HCT116 (cell line): ENCODE results near the gene SORCS2. TPM values are rescaled to one million over a fixed set of nuclear protein-coding genes. Genes with fewer than 3 reads are reported as not detected.

Source experiments
- ATAC-seq: fragments of 200-7000 bp; cut with Tn5 transposase; 2 replicates; pipeline ENCODE4 v1.9.1; 2020; ENCODE audit warnings: mild to moderate bottlenecking, moderate library complexity
- BruUV-seq: library from RNA; stranded (reverse); fragments of 400-500 nt; replicated peaks from 2 replicates; lab custom pipeline; 2021; lab: Mats Ljungman, UMichigan
- CTCF ChIA-PET: fragments of 300-600 bp; sonication (Branson Sonifier 250); formaldehyde crosslinking; loops from one replicate; lab custom pipeline; 2021; ENCODE audit warnings: antibody characterized with exemption; lab: Charles Lee
- POLR2A ChIA-PET: fragments of 300-600, 350-600 bp; sonication (Branson Sonifier 250); formaldehyde crosslinking; loops from one replicate; lab custom pipeline; 2021; ENCODE audit warnings: antibody characterized with exemption; lab: Charles Lee
- RAD21 ChIA-PET, 2 experiments: fragments of 300-600 bp; sonication (Branson Sonifier 250); formaldehyde crosslinking; loops; one replicate each; lab custom pipeline; 2023; ENCODE audit warnings: low total read pairs in 2 of 2; ENCODE audit not compliant: uncharacterized antibody in 2 of 2, unreplicated experiment in 2 of 2, low non-redundant PET in 1 of 2; lab: Charles Lee
- DNase-seq: peaks from one replicate; pipeline ENCODE4 v3.0.0-alpha.2; 2010; ENCODE audit warnings: low read depth, low spot score
- H2AFZ ChIP-seq: fragments of 200-600 bp; shearing (Covaris generic), sonication (generic); 2 replicates; pipeline ENCODE4 v1.6.1; 2017; ENCODE audit warnings: low read depth, mixed run types, mixed read lengths, antibody characterized with exemption, low read length; ENCODE audit not compliant: poor library complexity, severe bottlenecking
- H3K27ac ChIP-seq: 2 replicates; pipeline ENCODE4 v1.5.1; 2012; ENCODE audit warnings: low read depth, low read length
- H3K27me3 ChIP-seq: fragments of 200-600 bp; sonication (generic); 2 replicates; pipeline ENCODE4 v1.6.1; 2016; ENCODE audit warnings: mixed run types, low read length, mixed read lengths; ENCODE audit not compliant: insufficient read depth
- H3K36me3 ChIP-seq, 2 experiments: fragments of 200-500 bp in 1 of 2; fragments of 200-600 bp in 1 of 2; sonication (Bioruptor generic) in 1 of 2; sonication (generic) in 1 of 2; 2 replicates each; pipeline versions ENCODE4 v1.5.1 to v1.6.1; 2014 to 2016; ENCODE audit warnings: low read length in 2 of 2, inconsistent platforms in 1 of 2, mixed read lengths in 1 of 2, mixed run types in 1 of 2; ENCODE audit not compliant: insufficient read depth in 2 of 2, control insufficient read depth in 1 of 2
- H3K4me1 ChIP-seq, 2 experiments: fragments of 200-600 bp in 1 of 2; sonication (generic) in 1 of 2; 2 replicates each; pipeline versions ENCODE4 v1.5.1 to v1.6.1; 2012 to 2017; ENCODE audit warnings: low read length in 2 of 2, inconsistent platforms in 1 of 2, mild to moderate bottlenecking in 1 of 2, mixed read lengths in 1 of 2, mixed run types in 1 of 2, moderate library complexity in 1 of 2; ENCODE audit not compliant: insufficient read depth in 2 of 2, control insufficient read depth in 1 of 2
- H3K4me2 ChIP-seq: fragments of 200-600 bp; sonication (generic); 2 replicates; pipeline ENCODE4 v1.6.1; 2017; ENCODE audit warnings: mixed run types, low read length, mixed read lengths
- H3K4me3 ChIP-seq, 2 experiments: fragments of 200-600 bp in 1 of 2; sonication (generic) in 1 of 2; replicated peaks in 1 of 2; 2 replicates each; pipeline ENCODE4 v1.5.1; 2011 to 2016; ENCODE audit warnings: low read length in 2 of 2, control low read depth in 1 of 2, low read depth in 1 of 2, mild to moderate bottlenecking in 1 of 2, mixed read lengths in 1 of 2, mixed run types in 1 of 2
- H3K79me2 ChIP-seq: fragments of 200-600 bp; sonication (generic); 2 replicates; pipeline ENCODE4 v1.6.1; 2017; ENCODE audit warnings: mild to moderate bottlenecking, mixed run types, low read length, moderate library complexity, mixed read lengths; ENCODE audit not compliant: insufficient read depth
- H3K9ac ChIP-seq: fragments of 200-600 bp; sonication (generic); 2 replicates; pipeline ENCODE4 v1.6.1; 2016; ENCODE audit warnings: low read length, mixed read lengths
- H3K9me2 ChIP-seq: fragments of 200-600 bp; sonication (generic), shearing (Covaris generic); 2 replicates; pipeline ENCODE4 v1.6.1; 2017; ENCODE audit warnings: mixed run types, mild to moderate bottlenecking, moderate library complexity; ENCODE audit not compliant: insufficient read depth
- H3K9me3 ChIP-seq, 2 experiments: fragments of 200-500 bp in 1 of 2; fragments of 200-600 bp in 1 of 2; sonication (Bioruptor generic) in 1 of 2; sonication (generic) in 1 of 2; 2 replicates each; pipeline ENCODE4 v1.6.1; 2014 to 2017; ENCODE audit warnings: low read length in 2 of 2, mixed read lengths in 2 of 2, inconsistent platforms in 1 of 2, low read depth in 1 of 2, mild to moderate bottlenecking in 1 of 2, mixed run types in 1 of 2, moderate library complexity in 1 of 2; ENCODE audit not compliant: control insufficient read depth in 1 of 2, insufficient read depth in 1 of 2
- H4K20me1 ChIP-seq: fragments of 200-600 bp; sonication (generic), shearing (Covaris generic); 2 replicates; pipeline ENCODE4 v1.6.1; 2017; ENCODE audit warnings: mixed run types, mild to moderate bottlenecking, moderate library complexity; ENCODE audit not compliant: insufficient read depth
- CBX3 ChIP-seq: IDR thresholded peaks from 2 replicates; pipeline ENCODE4 v1.6.1; 2012; ENCODE audit warnings: low read depth
- CEBPB ChIP-seq: IDR thresholded peaks from 2 replicates; pipeline ENCODE4 v1.6.1; 2012; ENCODE audit warnings: low read depth
- ELF1 ChIP-seq: IDR thresholded peaks from 2 replicates; pipeline ENCODE4 v1.6.1; 2012; ENCODE audit warnings: low read depth, borderline replicate concordance
- EZH2 ChIP-seq: fragments of 200-600 bp; sonication (generic); IDR thresholded peaks from 2 replicates; pipeline ENCODE4 v1.6.1; 2017; ENCODE audit warnings: antibody characterized with exemption, mixed run types
- FOSL1 ChIP-seq: IDR thresholded peaks from 2 replicates; pipeline ENCODE4 v1.6.1; 2012; ENCODE audit warnings: low read depth
- POLR2A ChIP-seq: IDR thresholded peaks from 2 replicates; pipeline ENCODE4 v1.7.0; 2011; ENCODE audit warnings: borderline replicate concordance; ENCODE audit not compliant: insufficient read depth, insufficient read length; ENCODE audit errors: extremely low read depth
- RAD21 ChIP-seq: IDR thresholded peaks from 2 replicates; pipeline ENCODE4 v1.6.1; 2012; ENCODE audit warnings: low read depth, mild to moderate bottlenecking
- REST ChIP-seq: IDR thresholded peaks from 2 replicates; pipeline ENCODE4 v1.6.1; 2012; ENCODE audit warnings: low read depth
- SIN3A ChIP-seq: IDR thresholded peaks from 2 replicates; pipeline ENCODE4 v1.6.1; 2012; ENCODE audit warnings: low read depth
- SP1 ChIP-seq: IDR thresholded peaks from 2 replicates; pipeline ENCODE4 v1.6.1; 2012; ENCODE audit warnings: low read depth
- SRF ChIP-seq: IDR thresholded peaks from 2 replicates; pipeline ENCODE4 v1.6.1; 2012; ENCODE audit warnings: low read depth
- TCF7L2 ChIP-seq: IDR thresholded peaks from 2 replicates; pipeline ENCODE4 v1.7.0; 2011; ENCODE audit warnings: borderline replicate concordance, inconsistent platforms; ENCODE audit not compliant: insufficient read depth, insufficient read length; ENCODE audit errors: extremely low read depth
- ZBTB33 ChIP-seq: IDR thresholded peaks from 2 replicates; pipeline ENCODE4 v1.6.1; 2011; ENCODE audit warnings: mild to moderate bottlenecking, low read length, moderate library complexity; ENCODE audit not compliant: insufficient replicate concordance; ENCODE audit errors: extremely low read depth
- ZNF274 ChIP-seq: fragments of 200-500 bp; sonication (Bioruptor generic); IDR thresholded peaks from 2 replicates; pipeline ENCODE4 v1.6.1; 2014; ENCODE audit warnings: mild to moderate bottlenecking, low read depth, low read length, inconsistent platforms
- intact Hi-C: fragments of 100-400 bp; cut with micrococcal nuclease; formaldehyde crosslinking; loops from 2 replicates; pipeline ENCODE4 v1.10.0; 2022
- total RNA-seq: library from RNA; stranded (reverse); gene quantifications from one replicate; pipeline ENCODE4 v1.2.1, GENCODE V29; 2021; ENCODE audit not compliant: unreplicated experiment

The SORCS2 gene
- total RNA-seq, 1 experiment from 2014 or later: 0.37 TPM

GRCh38 chr4:7590189-7590588, 397.9 kb downstream of the SORCS2 start:
- H3K4me3 ChIP-seq: no peak overlapping the region
- BruUV-seq: no TSS peak
- H3K9ac ChIP-seq: no peak overlapping the region
- intact Hi-C loops: no loop called here
- no peaks in the 10 kb centered on the region for H3K9me3 ChIP-seq
- H2AFZ ChIP-seq: no peak overlapping the region
- H3K27ac ChIP-seq: no peak overlapping the region
- H3K9me2 ChIP-seq: no peaks in the 10 kb centered on the region
- ATAC-seq: no peak
- TF ChIP-seq POLR2A: no peak
- TF ChIP-seq EZH2: no peak
- no peak for TF ChIP-seq ZNF274
- TF ChIP-seq SIN3A: no peak
- TF ChIP-seq CEBPB: no peak
- TF ChIP-seq TCF7L2: no peak
- TF ChIP-seq ZBTB33: no peak
- ChIA-PET POLR2A (no interaction called here), CTCF (no interaction called here), RAD21 (no interaction called here)
- H3K4me1 ChIP-seq: peaks cover 0 to 4% of the 10 kb centered on the region in 2 experiments; a peak in 1 of 4 replicates
- H4K20me1 ChIP-seq: no peaks in the 10 kb centered on the region
- no peaks in the 10 kb centered on the region for H3K79me2 ChIP-seq
- H3K4me2 ChIP-seq: no peak overlapping the region
- no peak for DNase-seq
- no peaks in the 10 kb centered on the region for H3K36me3 ChIP-seq
- peaks cover 18% of the 10 kb centered on the region; the same call in 1 of the 2 replicates for H3K27me3 ChIP-seq

GRCh38 chr4:7590899-7591298, 398.6 kb downstream of the SORCS2 start:
- Histone ChIP-seq H3K9ac (no peak overlapping the region), H4K20me1 (no peaks in the 10 kb centered on the region), H3K9me3 (no peaks in the 10 kb centered on the region), H3K9me2 (no peaks in the 10 kb centered on the region), H3K27me3 (peaks cover 25% of the 10 kb centered on the region; the same call in 1 of the 2 replicates), H2AFZ (no peak overlapping the region), H3K36me3 (no peaks in the 10 kb centered on the region), H3K79me2 (no peaks in the 10 kb centered on the region), H3K4me3 (no peak overlapping the region), H3K4me2 (no peak overlapping the region), H3K27ac (no peak overlapping the region), H3K4me1 (peaks cover 0 to 4% of the 10 kb centered on the region in 2 experiments; a peak in 1 of 4 replicates)
- DNase-seq (no peak), ATAC-seq (no peak)
- no TSS peak for BruUV-seq
- ChIA-PET POLR2A (no interaction called here), CTCF (no interaction called here), RAD21 (no interaction called here)
- intact Hi-C loops: no loop called here
- no peak for TF ChIP-seq CBX3
- TF ChIP-seq ELF1: no peak
- TF ChIP-seq POLR2A: no peak
- no peak for TF ChIP-seq RAD21
- TF ChIP-seq EZH2: no peak
- TF ChIP-seq FOSL1: no peak
- TF ChIP-seq REST: no peak
- no peak for TF ChIP-seq SP1
- no peak for TF ChIP-seq SRF
- TF ChIP-seq SIN3A: no peak
